BLaER1 treated with 17β-estradiol and CSF1 and Interleukin-3, amounts not matched to agents 10 nM and 100 nM (cell line): ENCODE data around the gene CCDC38.

Experiments used
- H3K27ac ChIP-seq, 11 experiments: shearing (Covaris generic); formaldehyde crosslinking; 2 replicates each; pipeline ENCODE4 v1.8.1; 2022
- H3K27me3 ChIP-seq, 11 experiments: shearing (Covaris generic); formaldehyde crosslinking; 2 replicates each; pipeline ENCODE4 v1.8.1; 2022
- H3K36me3 ChIP-seq, 11 experiments: shearing (Covaris generic); formaldehyde crosslinking; 2 replicates each; pipeline ENCODE4 v1.8.1; 2022
- H3K4me1 ChIP-seq, 10 experiments: shearing (Covaris generic); formaldehyde crosslinking; 2 replicates each; pipeline ENCODE4 v1.8.1; 2022
- H3K4me2 ChIP-seq, 11 experiments: shearing (Covaris generic); formaldehyde crosslinking; 2 replicates each; pipeline ENCODE4 v1.8.1; 2022
- H3K4me3 ChIP-seq, 10 experiments: shearing (Covaris generic); formaldehyde crosslinking; 2 replicates each; pipeline ENCODE4 v1.8.1; 2022
- H3K9ac ChIP-seq, 11 experiments: shearing (Covaris generic); formaldehyde crosslinking; 2 replicates each; pipeline ENCODE4 v1.8.1; 2022
- H3K9me3 ChIP-seq, 11 experiments: shearing (Covaris generic); formaldehyde crosslinking; replicated peaks in 1 of 11; 2 replicates each; pipeline ENCODE4 v1.8.1; 2022
- H4K20me1 ChIP-seq, 11 experiments: shearing (Covaris generic); formaldehyde crosslinking; 2 replicates each; pipeline ENCODE4 v1.8.1; 2022
- Cebpa-rat ChIP-seq, 11 experiments: shearing (Covaris generic); IDR thresholded peaks; 2 replicates each; pipeline ENCODE4 v1.8.1; 2022

The CCDC38 gene

DNA sequence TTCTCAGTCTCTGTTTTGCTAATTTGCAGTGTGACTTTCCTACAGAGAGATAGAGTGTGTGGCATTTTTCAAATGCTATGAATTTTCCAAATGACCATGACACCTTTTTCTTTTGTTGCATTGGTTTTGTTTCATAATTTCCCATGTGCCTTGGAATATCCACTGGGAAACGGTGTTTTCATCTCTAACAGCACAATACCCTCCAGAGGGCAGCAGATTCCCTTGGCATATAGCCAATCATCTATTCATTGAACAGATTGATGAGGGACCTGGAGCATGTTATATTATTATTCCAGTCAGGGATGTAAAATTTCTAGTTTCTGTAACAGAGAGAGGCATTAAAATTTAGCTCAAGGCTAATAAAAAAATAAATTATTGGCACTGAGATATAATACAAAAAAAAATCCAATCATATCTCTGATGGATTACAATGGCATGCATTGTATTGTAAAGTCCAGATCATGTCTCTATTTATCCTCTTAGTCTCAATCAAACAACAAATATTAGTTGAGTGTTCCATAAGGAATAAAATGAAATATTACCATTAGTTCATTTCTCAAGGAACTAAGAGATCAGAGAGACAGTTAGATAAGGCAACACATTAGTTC lies 122.2 kb downstream of the CCDC38 start:
- no peak for TF ChIP-seq Cebpa-rat (IDR thresholded peaks at IDR 0.05)
- no peaks in the 10 kb centered on the region for H4K20me1 ChIP-seq
- H3K4me2 ChIP-seq: no peak overlapping the region
- H3K4me3 ChIP-seq: no peak overlapping the region
- H3K9me3 ChIP-seq: no peaks in the 10 kb centered on the region
- no peak overlapping the region for H3K9ac ChIP-seq
- no peaks in the 10 kb centered on the region for H3K27me3 ChIP-seq
- H3K4me1 ChIP-seq: no peaks in the 10 kb centered on the region
- H3K27ac ChIP-seq: no peak overlapping the region
- H3K36me3 ChIP-seq: no peaks in the 10 kb centered on the region
